GM12878 (cell line): Measurements from ENCODE around the gene ACP4. TPM values are rescaled to one million over a fixed set of nuclear protein-coding genes. Genes with fewer than 3 reads are reported as not detected.
A peak's percentile ranks its signal among the peaks of the same experiment; 100 is the strongest.

Source experiments
- ATAC-seq: fragments of 200-7000 bp; cut with Tn5 transposase; 3 replicates; pipeline ENCODE4 v1.9.1; 2020; ENCODE audit warnings: mild to moderate bottlenecking, moderate library complexity
- BruUV-seq: library from RNA; stranded (reverse); fragments of 400-500 nt; replicated peaks from 2 replicates; lab custom pipeline; 2021; lab: Mats Ljungman, UMichigan
- CTCF ChIA-PET: fragments of 300-600 bp; sonication (Branson Sonifier 250); formaldehyde crosslinking; extraction: SDS; loops from one replicate; lab custom pipeline; 2021; ENCODE audit warnings: inconsistent platforms; lab: Yijun Ruan, JAX
- POLR2A ChIA-PET: fragments of 350-600 bp; formaldehyde crosslinking; extraction: SDS; loops from one replicate; lab custom pipeline; 2021; ENCODE audit warnings: inconsistent platforms; lab: Charles Lee
- RAD21 ChIA-PET: fragments of 300-600 bp; sonication (Branson Sonifier 250); formaldehyde crosslinking; loops from one replicate; lab custom pipeline; 2023; ENCODE audit warnings: antibody characterized with exemption; ENCODE audit not compliant: unreplicated experiment; lab: Charles Lee
- SMC1A ChIA-PET: fragments of 300-600 bp; sonication (Branson Sonifier 250); formaldehyde crosslinking; loops from one replicate; lab custom pipeline; 2023; ENCODE audit not compliant: unreplicated experiment, uncharacterized antibody; lab: Charles Lee
- DNase-seq: peaks from one replicate; pipeline ENCODE4 v3.0.0-alpha.2; 2011; ENCODE audit warnings: low read depth, low spot score
- FAIRE-seq: peaks from 3 replicates; lab custom pipeline; 2011; peaks lifted over from hg19 to GRCh38; lab: Jason Lieb, UNC
- H2AFZ ChIP-seq: 2 replicates; pipeline ENCODE4 v1.6.0; 2011; ENCODE audit warnings: low read depth, low read length, control low read depth; ENCODE audit not compliant: control insufficient read depth
- H3K27ac ChIP-seq: 2 replicates; pipeline ENCODE4 v1.5.1; 2011; ENCODE audit warnings: control low read depth; ENCODE audit not compliant: control insufficient read depth, insufficient read depth
- H3K27me3 ChIP-seq, 2 experiments: replicated peaks in 1 of 2; 2 replicates each; pipeline versions ENCODE4 v1.6.0 to v1.6.1; 2011; ENCODE audit warnings: low read length in 1 of 2; ENCODE audit not compliant: control insufficient read depth in 2 of 2, insufficient read depth in 2 of 2
- H3K36me3 ChIP-seq, 2 experiments: 2 replicates each; pipeline ENCODE4 v1.5.1; 2011; ENCODE audit warnings: low read length in 1 of 2; ENCODE audit not compliant: control insufficient read depth in 2 of 2, insufficient read depth in 2 of 2
- H3K4me1 ChIP-seq: 2 replicates; pipeline ENCODE4 v1.6.1; 2011; ENCODE audit warnings: mild to moderate bottlenecking, low read length, moderate library complexity, mixed read lengths; ENCODE audit not compliant: control insufficient read depth, insufficient read depth
- H3K4me2 ChIP-seq: 2 replicates; pipeline ENCODE4 v1.6.0; 2011; ENCODE audit warnings: control low read depth; ENCODE audit not compliant: control insufficient read depth, insufficient read depth
- H3K4me3 ChIP-seq: fragments of 200-600 bp; sonication (generic); 2 replicates; pipeline ENCODE4 v1.5.1; 2016
- H3K79me2 ChIP-seq: 2 replicates; pipeline ENCODE4 v1.6.0; 2011; ENCODE audit warnings: low read length; ENCODE audit not compliant: control insufficient read depth, insufficient read depth
- H3K9ac ChIP-seq: 2 replicates; pipeline ENCODE4 v1.8.0; 2011; ENCODE audit warnings: low read length, control low read depth, mixed read lengths; ENCODE audit not compliant: control insufficient read depth, insufficient read depth
- H3K9me3 ChIP-seq: replicated peaks from 3 replicates; pipeline ENCODE4 v1.5.1; 2011; ENCODE audit warnings: mild to moderate bottlenecking, low read length; ENCODE audit not compliant: control insufficient read depth, insufficient read depth
- H4K20me1 ChIP-seq: 2 replicates; pipeline ENCODE4 v1.6.0; 2011; ENCODE audit not compliant: control insufficient read depth, insufficient read depth
- IRF5 ChIP-seq: fragments of 450-650 bp; IDR thresholded peaks from 2 replicates; pipeline ENCODE4 v1.6.1; 2017; ENCODE audit warnings: borderline replicate concordance
- MLLT1 ChIP-seq: fragments of 450-650 bp; IDR thresholded peaks from 2 replicates; pipeline ENCODE4 v1.6.1; 2016; ENCODE audit warnings: mild to moderate bottlenecking
- NKRF ChIP-seq: fragments of 450-650 bp; conservative IDR thresholded peaks from 2 replicates; pipeline ENCODE4 v1.6.1; 2017; ENCODE audit warnings: mild to moderate bottlenecking, moderate library complexity
- POLR2A ChIP-seq: IDR thresholded peaks from 2 replicates; pipeline ENCODE4 v1.6.1; 2011; ENCODE audit warnings: low read depth, mild to moderate bottlenecking, low read length
- RUNX3 ChIP-seq: IDR thresholded peaks from 2 replicates; pipeline ENCODE4 v1.6.1; 2012; ENCODE audit warnings: low read length, inconsistent platforms
- TCF3 ChIP-seq: IDR thresholded peaks from 2 replicates; pipeline ENCODE4 v1.6.1; 2012; ENCODE audit warnings: low read depth, mild to moderate bottlenecking, low read length, borderline replicate concordance; ENCODE audit not compliant: insufficient read depth
- WGBS: methylation state at CpG from one replicate; pipeline ENCODE4 v1.1.6; 2016; ENCODE audit warnings: low lambda C conversion rate; ENCODE audit not compliant: insufficient replicate concordance, insufficient coverage; ENCODE audit errors: missing lambda C conversion rate; 5-methylcytosine and 5-hydroxymethylcytosine counted together
- in situ Hi-C: fragments of 300-500 bp; cut with MboI; formaldehyde crosslinking; loops from 9 replicates; pipeline ENCODE4 v1.14.3; 2018; ENCODE audit warnings: mixed read lengths
- intact Hi-C: fragments of 100-400 bp; cut with micrococcal nuclease; formaldehyde crosslinking; loops from one replicate; pipeline ENCODE4 v1.14.2; 2022; ENCODE audit not compliant: unreplicated experiment
- polyA plus RNA-seq, 11 experiments: library from polyadenylated mRNA; depleted of rRNA in 4 of 11; unstranded in 6 of 11; stranded (reverse) in 5 of 11; fragments of >200 nt; fragmentation: Nextera tagmentation in 4 of 11; fragmentation: Illumina TruSeq in 1 of 11; extraction: Ambion mirVana in 4 of 11; extraction: Trizol in 1 of 11; gene quantifications; 1 replicate in 1 of 11; 2 replicates in 10 of 11; pipeline versions ENCODE4 v1.2.1 to v1.2.3, GENCODE V29; 2011 to 2016; ENCODE audit warnings: inconsistent platforms in 2 of 11, missing spikeins in 2 of 11, low read depth in 1 of 11
- total RNA-seq, 4 experiments: library from RNA; depleted of rRNA in 3 of 4; stranded (reverse); fragments of >200 nt in 3 of 4; fragmentation: Illumina TruSeq in 1 of 4; extraction: Trizol in 1 of 4; gene quantifications; 2 replicates each; pipeline versions ENCODE4 v1.2.1 to v1.2.3, GENCODE V29; 2013 to 2021

ACP4 gene
- total and polyA plus RNA-seq, 10 of the 15 experiments (the other 5 are each of a cell fraction or from before 2014, with no cell fraction given) = not detected

- no peak overlapping the region for H3K9ac ChIP-seq
- peaks cover 17 to 18% of the 10 kb centered on the region in 2 experiments; a peak in 3 of 4 replicates for H3K36me3 ChIP-seq
- H3K27me3 ChIP-seq = no peaks in the 10 kb centered on the region
- no peak overlapping the region for H3K27ac ChIP-seq
- FAIRE-seq (no peak), ATAC-seq (no peak), DNase-seq (no peak)
- intact Hi-C loops (loop anchor here (2.0 kb wide), 1 partner anchor 129 kb away; no protein-coding TSS in a partner anchor), in situ Hi-C loops (no loop called here)
- ChIA-PET CTCF (interaction anchor here (1.0 to 3.1 kb wide), 4 partner anchors 10 to 131 kb away, joined by 3 to 20 read pairs (median 5); no protein-coding TSS in a partner anchor), POLR2A (interaction anchor here (0.9 kb wide), 1 partner anchor 9 kb away, joined by 3 read pairs; no protein-coding TSS in a partner anchor), SMC1A (interaction anchor here (2.0 to 2.9 kb wide), 2 partner anchors 128 to 129 kb away, joined by 7 to 13 read pairs; no protein-coding TSS in a partner anchor), RAD21 (interaction anchor here (6.7 kb wide), 1 partner anchor 128 kb away, joined by 35 read pairs; no protein-coding TSS in a partner anchor)
- H3K4me3 ChIP-seq = no peak overlapping the region
- no TSS peak for BruUV-seq
- H3K9me3 ChIP-seq = no peaks in the 10 kb centered on the region
- TF ChIP-seq TCF3 = no peak
- TF ChIP-seq NKRF = no peak
- TF ChIP-seq IRF5 = no peak
- TF ChIP-seq RUNX3 = peak; percentile 6; the same call in 1 of the 2 replicates
- peak; percentile 61 for TF ChIP-seq POLR2A
- no peak for TF ChIP-seq MLLT1
- H3K4me2 ChIP-seq = no peak overlapping the region
- WGBS = 85% methylated on average over 11 of the region's 11 CpGs
- H4K20me1 ChIP-seq = peaks cover 5% of the 10 kb centered on the region
- no peak overlapping the region for H2AFZ ChIP-seq
- peaks cover 5% of the 10 kb centered on the region for H3K4me1 ChIP-seq
- peaks cover 3% of the 10 kb centered on the region; the same call in 1 of the 2 replicates for H3K79me2 ChIP-seq
Measured at GRCh38 chr19:50793558-50794065, 3.4 kb downstream of the ACP4 start.
